ENCODE measurements around the gene TEX53. TPM values are rescaled to one million over a fixed set of nuclear protein-coding genes. Genes with fewer than 3 reads are reported as not detected.

Gene TEX53
- total and polyA plus RNA-seq, 10 of the 15 experiments (the other 5 are each of a cell fraction or from before 2014, with no cell fraction given) = not detected

- TF ChIP-seq POLR2AphosphoS5 (IDR thresholded peaks at IDR 0.05; ENCODE audit: low read length) (no peak), CBX5 (IDR thresholded peaks at IDR 0.05; ENCODE audit: low read depth) (no peak), RAD51 (IDR thresholded peaks at IDR 0.05) (no peak), ZNF622 (IDR thresholded peaks at IDR 0.05) (no peak), RCOR1 (conservative IDR thresholded peaks at IDR 0.05; ENCODE audit: low read depth, low read length) (no peak), JUND (IDR thresholded peaks at IDR 0.05; ENCODE audit: low read depth, low read length) (no peak), RAD21 (IDR thresholded peaks at IDR 0.05; ENCODE audit: insufficient read depth, low read depth, low read length) (0 out of 2 replicates have a peak, but pooled peaks have one; percentile 14), JUNB (IDR thresholded peaks at IDR 0.05) (no peak), SMC3 (IDR thresholded peaks at IDR 0.05; ENCODE audit: borderline replicate concordance, low read length) (peak; percentile 15; the same call in 1 of the 2 replicates), ZBTB33 (IDR thresholded peaks at IDR 0.05) (no peak), PRDM15 (CRISPR knock-in tag; IDR thresholded peaks at IDR 0.05) (no peak), CTCF (IDR thresholded peaks at IDR 0.05 in 2 of 3, conservative IDR thresholded peaks at IDR 0.05 in 1 of 3; ENCODE audit: control insufficient read depth in 2 of 3, extremely low read depth in 1 of 3, insufficient read depth in 1 of 3, low read depth in 3 of 3, low read length in 3 of 3) (no peak), BMI1 (IDR thresholded peaks at IDR 0.05; ENCODE audit: borderline replicate concordance) (0 out of 2 replicates have a peak, but pooled peaks have one; percentile 46), CBX3 (IDR thresholded peaks at IDR 0.05; ENCODE audit: borderline replicate concordance, low read depth) (no peak), KAT2A (conservative IDR thresholded peaks at IDR 0.05; ENCODE audit: control insufficient read depth, low read depth, low read length) (no peak), NR2F1 (conservative IDR thresholded peaks at IDR 0.05) (0 out of 2 replicates have a peak, but pooled peaks have one; percentile 17), SMAD5 (IDR thresholded peaks at IDR 0.05; ENCODE audit: low read depth) (no peak), ESRRA (IDR thresholded peaks at IDR 0.05; ENCODE audit: low read length) (no peak), EZH2 (IDR thresholded peaks at IDR 0.05; ENCODE audit: borderline replicate concordance, control insufficient read depth, low read depth, low read length) (no peak), SRF (IDR thresholded peaks at IDR 0.05; ENCODE audit: low read depth in 2 of 2, low read length in 2 of 2) (no peak), MYB (IDR thresholded peaks at IDR 0.05; ENCODE audit: borderline replicate concordance, low read depth, low read length) (no peak)
Observed at GRCh38 chr9:114607671-114608524, 49.7 kb downstream of the TEX53 start (continued).

Measured in GM12878 (cell line).